OCI-LY3 (cell line): ENCODE results near the gene TAF5L.

Experiments used
- CTCF ChIP-seq: fragments of 200-600, 300-600 bp; sonication (generic); IDR thresholded peaks from 2 replicates; pipeline ENCODE4 v1.5.1; 2014; ENCODE audit warnings: antibody characterized with exemption, low read length, low read depth
- EZH2phosphoT487 ChIP-seq: fragments of 200-600 bp; shearing (Covaris generic); IDR thresholded peaks from 2 replicates; pipeline ENCODE4 v1.6.1; 2018; ENCODE audit warnings: antibody characterized with exemption, mixed run types, low read depth

- no peak; the same call in 1 of the 2 replicates for TF ChIP-seq CTCF
- TF ChIP-seq EZH2phosphoT487 = no peak
These were observed 46.8 kb downstream of the TAF5L start for GRCh38 chr1:229579059-229579673.
